Measurements from ENCODE around the gene CAPN6.

CAPN6 gene

DNA sequence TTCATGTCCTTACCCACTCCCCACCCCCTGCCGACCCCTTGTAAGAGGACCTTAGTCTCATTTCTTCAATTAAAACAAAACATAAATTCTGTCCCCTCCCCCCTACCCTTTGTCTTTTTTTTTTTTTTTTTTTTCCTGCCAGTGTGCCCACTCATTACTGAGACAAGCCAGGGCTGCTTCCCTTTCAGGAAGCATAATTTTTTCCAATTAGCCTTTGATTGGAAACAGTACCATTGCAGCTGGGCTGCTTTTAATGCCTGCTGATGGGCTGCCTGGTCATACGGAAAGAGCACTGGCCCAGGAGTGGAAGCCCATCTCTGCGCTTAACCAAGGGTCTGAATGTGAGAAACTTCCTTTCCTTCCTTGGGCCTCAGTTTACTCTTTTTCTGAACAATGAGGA is 18.6 kb upstream of the CAPN6 start:
- no peak for DNase-seq
- H3K27me3 ChIP-seq (ENCODE audit: insufficient read depth, low read length, poor library complexity): no peaks in the 10 kb centered on the region
- no peak overlapping the region for H3K9ac ChIP-seq (ENCODE audit: low read length)
- no peak overlapping the region for H3K27ac ChIP-seq (ENCODE audit: low read depth, low read length)
- no peak overlapping the region for H4K8ac ChIP-seq (ENCODE audit: low read depth, low read length)
- no peak overlapping the region for H2BK15ac ChIP-seq (replicated peaks; ENCODE audit: low read depth)
- H3K23ac ChIP-seq (ENCODE audit: low read length): no peak overlapping the region
- H3K56ac ChIP-seq (ENCODE audit: low read length): no peak overlapping the region
- no peak overlapping the region for H3K4ac ChIP-seq (ENCODE audit: low read depth, low read length)
- H3K4me3 ChIP-seq (ENCODE audit: low read length): no peak overlapping the region
- H3K4me1 ChIP-seq (ENCODE audit: control insufficient read depth, low read depth, low read length): no peaks in the 10 kb centered on the region
- no peak overlapping the region for H3K18ac ChIP-seq (ENCODE audit: low read length)
- no peak overlapping the region for H4K5ac ChIP-seq (ENCODE audit: low read length)
- H3K36me3 ChIP-seq (ENCODE audit: control insufficient read depth, insufficient read depth, low read length): no peaks in the 10 kb centered on the region
- no peak overlapping the region for H2BK120ac ChIP-seq (ENCODE audit: low read depth, low read length)
- no peak overlapping the region for H2BK5ac ChIP-seq (ENCODE audit: low read length)
- no CpG with 5 or more reads among the region's 3 CpGs for WGBS (ENCODE audit: extremely low coverage, insufficient coverage, low lambda C conversion rate)
- no peaks in the 10 kb centered on the region for H3K79me2 ChIP-seq (ENCODE audit: control insufficient read depth, insufficient read depth, low read length)
- H2AK5ac ChIP-seq (ENCODE audit: low read length): no peak overlapping the region
- no peaks in the 10 kb centered on the region for H3K79me1 ChIP-seq (ENCODE audit: low read length)
- no peak overlapping the region for H3K4me2 ChIP-seq (ENCODE audit: low read length)

DNA sequence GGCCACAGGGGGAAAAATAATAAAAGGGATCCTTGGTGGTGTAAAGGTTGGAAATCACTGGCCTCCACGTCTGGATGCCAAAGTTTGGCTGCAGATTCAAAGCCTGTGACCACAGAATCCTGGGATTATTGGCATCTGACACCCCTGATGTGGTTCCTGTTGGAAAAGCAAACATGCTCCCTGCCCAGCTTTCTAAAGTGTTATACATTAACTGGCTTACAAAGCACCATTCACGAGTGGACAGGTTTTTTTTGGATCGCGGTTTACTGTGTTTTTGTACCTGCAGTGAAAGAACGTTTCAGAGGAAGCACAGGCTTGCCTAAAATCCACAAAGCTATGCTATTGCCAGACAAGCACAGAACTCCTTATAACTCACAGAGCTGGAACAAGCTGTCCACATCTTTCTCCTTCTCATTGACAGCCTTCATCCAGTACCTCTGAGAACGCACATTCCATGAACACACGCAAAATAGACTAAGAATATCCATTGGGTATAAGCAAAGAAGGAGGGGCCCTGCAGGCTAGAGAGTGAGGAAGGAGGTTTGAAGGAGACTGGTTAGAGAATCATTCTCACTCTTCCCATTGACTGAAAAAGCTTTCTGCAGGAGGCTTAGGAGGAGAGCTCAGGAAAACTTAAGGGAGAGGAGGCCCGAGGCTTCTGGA is 14.5 kb upstream of the CAPN6 start:
- H3K4me1 ChIP-seq (ENCODE audit: control insufficient read depth, low read depth, low read length): no peaks in the 10 kb centered on the region
- no peak overlapping the region for H3K27ac ChIP-seq (ENCODE audit: low read depth, low read length)
- no peak overlapping the region for H3K9ac ChIP-seq (ENCODE audit: low read length)
- H4K5ac ChIP-seq (ENCODE audit: low read length): no peak overlapping the region
- H3K56ac ChIP-seq (ENCODE audit: low read length): no peak overlapping the region
- no peak overlapping the region for H3K18ac ChIP-seq (ENCODE audit: low read length)
- no peak overlapping the region for H2BK120ac ChIP-seq (ENCODE audit: low read depth, low read length)
- H3K4me3 ChIP-seq (ENCODE audit: low read length): no peak overlapping the region
- H4K8ac ChIP-seq (ENCODE audit: low read depth, low read length): no peak overlapping the region
- no peaks in the 10 kb centered on the region for H3K79me1 ChIP-seq (ENCODE audit: low read length)
- H3K27me3 ChIP-seq (ENCODE audit: insufficient read depth, low read length, poor library complexity): no peaks in the 10 kb centered on the region
- H3K79me2 ChIP-seq (ENCODE audit: control insufficient read depth, insufficient read depth, low read length): no peaks in the 10 kb centered on the region
- no peaks in the 10 kb centered on the region for H3K36me3 ChIP-seq (ENCODE audit: control insufficient read depth, insufficient read depth, low read length)
- H2BK5ac ChIP-seq (ENCODE audit: low read length): no peak overlapping the region
- no peak overlapping the region for H2BK15ac ChIP-seq (replicated peaks; ENCODE audit: low read depth)
- WGBS (ENCODE audit: extremely low coverage, insufficient coverage, low lambda C conversion rate): no CpG with 5 or more reads among the region's 8 CpGs
- H3K4ac ChIP-seq (ENCODE audit: low read depth, low read length): no peak overlapping the region
- no peak overlapping the region for H2AK5ac ChIP-seq (ENCODE audit: low read length)
- no peak for DNase-seq
- H3K23ac ChIP-seq (ENCODE audit: low read length): no peak overlapping the region
- no peak overlapping the region for H3K4me2 ChIP-seq (ENCODE audit: low read length)

DNA sequence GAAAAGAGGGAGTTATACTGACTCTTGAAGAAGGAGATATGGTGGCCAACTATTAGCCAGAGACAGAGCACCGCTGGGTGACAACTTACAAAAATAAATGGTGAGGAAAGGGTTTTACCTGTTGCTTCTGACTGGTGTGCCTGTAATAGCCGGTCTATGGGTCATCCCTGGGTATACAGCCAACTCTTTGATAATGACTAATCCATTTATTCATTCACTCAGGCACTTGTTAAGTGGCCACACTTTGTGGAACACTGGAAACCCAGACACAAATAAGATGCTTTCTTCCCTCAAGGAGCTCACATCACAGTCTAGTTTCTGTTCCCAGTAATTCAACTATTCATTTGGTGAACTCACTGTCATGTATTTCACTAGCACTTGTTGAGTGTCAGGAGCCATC is 13.2 kb upstream of the CAPN6 start:
- Histone ChIP-seq H3K27ac (ENCODE audit: low read depth, low read length) (no peak overlapping the region), H2BK15ac (replicated peaks; ENCODE audit: low read depth) (no peak overlapping the region), H3K4me1 (ENCODE audit: control insufficient read depth, low read depth, low read length) (no peaks in the 10 kb centered on the region), H2AK5ac (ENCODE audit: low read length) (no peak overlapping the region), H3K9ac (ENCODE audit: low read length) (no peak overlapping the region), H3K4me2 (ENCODE audit: low read length) (no peak overlapping the region), H3K4me3 (ENCODE audit: low read length) (no peak overlapping the region), H3K23ac (ENCODE audit: low read length) (no peak overlapping the region), H3K79me1 (ENCODE audit: low read length) (no peaks in the 10 kb centered on the region), H2BK120ac (ENCODE audit: low read depth, low read length) (no peak overlapping the region), H3K4ac (ENCODE audit: low read depth, low read length) (no peak overlapping the region), H3K27me3 (ENCODE audit: insufficient read depth, low read length, poor library complexity) (no peaks in the 10 kb centered on the region), H4K5ac (ENCODE audit: low read length) (no peak overlapping the region), H3K36me3 (ENCODE audit: control insufficient read depth, insufficient read depth, low read length) (no peaks in the 10 kb centered on the region), H2BK5ac (ENCODE audit: low read length) (no peak overlapping the region), H3K56ac (ENCODE audit: low read length) (no peak overlapping the region), H4K8ac (ENCODE audit: low read depth, low read length) (no peak overlapping the region), H3K79me2 (ENCODE audit: control insufficient read depth, insufficient read depth, low read length) (no peaks in the 10 kb centered on the region), H3K18ac (ENCODE audit: low read length) (no peak overlapping the region)
- no CpG with 5 or more reads among the region's 2 CpGs for WGBS (ENCODE audit: extremely low coverage, insufficient coverage, low lambda C conversion rate)
- DNase-seq: no peak

DNA sequence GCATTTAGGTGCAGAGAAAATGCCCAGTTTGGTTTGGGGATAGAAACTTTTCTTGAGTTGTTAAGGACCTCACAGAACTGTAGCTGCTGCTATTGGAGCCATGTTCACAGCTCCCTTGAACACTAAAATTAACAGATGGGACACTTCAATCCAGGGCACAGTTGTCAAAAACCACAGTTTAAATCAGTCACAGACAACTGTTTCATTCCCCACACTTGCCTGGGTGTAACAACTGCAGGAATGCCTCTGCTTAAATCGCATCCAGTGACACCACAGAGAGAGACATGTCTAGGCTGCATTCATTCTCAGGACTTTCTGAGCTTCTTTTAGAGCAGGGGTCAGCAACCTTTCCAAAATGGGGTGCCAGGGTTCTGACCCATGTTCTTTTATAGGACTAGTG is 12.7 kb upstream of the CAPN6 start:
- Histone ChIP-seq H3K4me3 (ENCODE audit: low read length) (no peak overlapping the region), H3K56ac (ENCODE audit: low read length) (no peak overlapping the region), H3K9ac (ENCODE audit: low read length) (no peak overlapping the region), H3K4me1 (ENCODE audit: control insufficient read depth, low read depth, low read length) (no peaks in the 10 kb centered on the region), H3K27me3 (ENCODE audit: insufficient read depth, low read length, poor library complexity) (no peaks in the 10 kb centered on the region), H2BK15ac (replicated peaks; ENCODE audit: low read depth) (no peak overlapping the region), H3K23ac (ENCODE audit: low read length) (no peak overlapping the region), H3K36me3 (ENCODE audit: control insufficient read depth, insufficient read depth, low read length) (no peaks in the 10 kb centered on the region), H4K8ac (ENCODE audit: low read depth, low read length) (no peak overlapping the region), H2BK120ac (ENCODE audit: low read depth, low read length) (no peak overlapping the region), H3K4me2 (ENCODE audit: low read length) (no peak overlapping the region), H3K18ac (ENCODE audit: low read length) (no peak overlapping the region), H2BK5ac (ENCODE audit: low read length) (no peak overlapping the region), H3K27ac (ENCODE audit: low read depth, low read length) (no peak overlapping the region), H2AK5ac (ENCODE audit: low read length) (no peak overlapping the region), H3K4ac (ENCODE audit: low read depth, low read length) (no peak overlapping the region), H3K79me1 (ENCODE audit: low read length) (no peaks in the 10 kb centered on the region), H3K79me2 (ENCODE audit: control insufficient read depth, insufficient read depth, low read length) (no peaks in the 10 kb centered on the region), H4K5ac (ENCODE audit: low read length) (no peak overlapping the region)
- WGBS (ENCODE audit: extremely low coverage, insufficient coverage, low lambda C conversion rate): no CpG with 5 or more reads among the region's 1 CpG
- no peak for DNase-seq

DNA sequence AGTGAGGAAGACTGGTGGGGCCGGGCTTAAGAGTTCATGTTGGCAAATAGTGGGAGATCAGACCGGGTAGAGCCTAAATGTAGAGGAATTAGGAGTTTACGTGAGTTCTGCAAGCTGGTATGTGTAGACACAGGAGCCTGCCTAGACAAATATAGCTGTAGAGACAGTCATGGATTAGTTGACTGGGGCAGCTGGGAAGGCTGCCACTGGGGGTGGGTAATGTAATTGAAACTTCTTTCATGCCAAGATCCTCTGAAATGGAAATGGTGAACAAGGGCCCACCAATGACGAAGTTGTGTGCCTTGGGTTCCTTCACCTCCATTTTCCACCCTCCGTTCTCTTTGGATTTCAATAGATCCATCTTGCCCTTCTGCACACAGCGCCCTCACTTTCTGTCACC is 11.9 kb upstream of the CAPN6 start:
- H3K4me1 ChIP-seq (ENCODE audit: control insufficient read depth, low read depth, low read length): no peaks in the 10 kb centered on the region
- no peak overlapping the region for H4K5ac ChIP-seq (ENCODE audit: low read length)
- H3K27me3 ChIP-seq (ENCODE audit: insufficient read depth, low read length, poor library complexity): no peaks in the 10 kb centered on the region
- H3K9ac ChIP-seq (ENCODE audit: low read length): no peak overlapping the region
- H2AK5ac ChIP-seq (ENCODE audit: low read length): no peak overlapping the region
- no peak overlapping the region for H2BK15ac ChIP-seq (replicated peaks; ENCODE audit: low read depth)
- H3K79me1 ChIP-seq (ENCODE audit: low read length): no peaks in the 10 kb centered on the region
- H3K79me2 ChIP-seq (ENCODE audit: control insufficient read depth, insufficient read depth, low read length): no peaks in the 10 kb centered on the region
- H4K8ac ChIP-seq (ENCODE audit: low read depth, low read length): no peak overlapping the region
- H2BK120ac ChIP-seq (ENCODE audit: low read depth, low read length): no peak overlapping the region
- no peaks in the 10 kb centered on the region for H3K36me3 ChIP-seq (ENCODE audit: control insufficient read depth, insufficient read depth, low read length)
- no peak overlapping the region for H3K4me2 ChIP-seq (ENCODE audit: low read length)
- DNase-seq: no peak
- no peak overlapping the region for H2BK5ac ChIP-seq (ENCODE audit: low read length)
- no peak overlapping the region for H3K18ac ChIP-seq (ENCODE audit: low read length)
- no peak overlapping the region for H3K23ac ChIP-seq (ENCODE audit: low read length)
- H3K27ac ChIP-seq (ENCODE audit: low read depth, low read length): no peak overlapping the region
- no peak overlapping the region for H3K56ac ChIP-seq (ENCODE audit: low read length)
- H3K4me3 ChIP-seq (ENCODE audit: low read length): no peak overlapping the region
- H3K4ac ChIP-seq (ENCODE audit: low read depth, low read length): no peak overlapping the region
- WGBS (ENCODE audit: extremely low coverage, insufficient coverage, low lambda C conversion rate): no CpG with 5 or more reads among the region's 6 CpGs

DNA sequence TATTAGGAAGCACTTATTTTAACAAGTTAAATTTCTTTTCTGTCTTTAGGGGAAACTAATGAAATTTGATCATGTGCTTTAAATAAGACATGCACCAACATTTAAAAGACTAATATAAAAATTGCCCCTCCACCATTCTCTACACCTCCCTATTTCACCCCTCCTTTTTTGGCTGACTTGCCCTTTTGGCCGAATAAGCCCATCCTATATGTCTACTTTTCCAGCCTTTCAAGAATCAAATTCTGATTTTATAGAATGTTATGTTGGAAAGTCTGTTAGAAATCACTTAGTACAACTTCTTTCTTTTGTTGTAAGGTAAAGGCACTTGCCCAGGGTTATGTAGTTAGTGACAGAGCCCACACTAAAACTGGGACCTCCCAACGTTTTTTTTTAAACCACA is 1.8 kb downstream of the CAPN6 start:
- no peak overlapping the region for H3K23ac ChIP-seq (ENCODE audit: low read length)
- no peak overlapping the region for H2AK5ac ChIP-seq (ENCODE audit: low read length)
- no peak overlapping the region for H3K4ac ChIP-seq (ENCODE audit: low read depth, low read length)
- no peak overlapping the region for H4K8ac ChIP-seq (ENCODE audit: low read depth, low read length)
- no peaks in the 10 kb centered on the region for H3K79me1 ChIP-seq (ENCODE audit: low read length)
- H3K27ac ChIP-seq (ENCODE audit: low read depth, low read length): no peak overlapping the region
- no peak overlapping the region for H2BK15ac ChIP-seq (replicated peaks; ENCODE audit: low read depth)
- no peak overlapping the region for H3K9ac ChIP-seq (ENCODE audit: low read length)
- H2BK120ac ChIP-seq (ENCODE audit: low read depth, low read length): no peak overlapping the region
- H3K79me2 ChIP-seq (ENCODE audit: control insufficient read depth, insufficient read depth, low read length): no peaks in the 10 kb centered on the region
- H3K27me3 ChIP-seq (ENCODE audit: insufficient read depth, low read length, poor library complexity): no peaks in the 10 kb centered on the region
- no peak overlapping the region for H3K4me3 ChIP-seq (ENCODE audit: low read length)
- DNase-seq: no peak
- H4K5ac ChIP-seq (ENCODE audit: low read length): no peak overlapping the region
- H3K18ac ChIP-seq (ENCODE audit: low read length): no peak overlapping the region
- H2BK5ac ChIP-seq (ENCODE audit: low read length): no peak overlapping the region
- WGBS (ENCODE audit: extremely low coverage, insufficient coverage, low lambda C conversion rate): no CpG with 5 or more reads among the region's 2 CpGs
- H3K56ac ChIP-seq (ENCODE audit: low read length): no peak overlapping the region
- no peak overlapping the region for H3K4me2 ChIP-seq (ENCODE audit: low read length)
- H3K4me1 ChIP-seq (ENCODE audit: control insufficient read depth, low read depth, low read length): no peaks in the 10 kb centered on the region
- no peaks in the 10 kb centered on the region for H3K36me3 ChIP-seq (ENCODE audit: control insufficient read depth, insufficient read depth, low read length)

Measured in mesendoderm (in vitro differentiated cells).